HG03520 (cell line): Measurements from ENCODE around the gene CRB3.
"Not testable (repeated sequence)": the region's sequence is repeated elsewhere in the genome, so short reads cannot be mapped to it uniquely, and the experiment has no call there.

Source experiments
- ATAC-seq: cut with Tn5 transposase; IDR thresholded peaks from one replicate; pipeline ENCODE4 v1.9.1; 2021; ENCODE audit warnings: mild to moderate bottlenecking, moderate library complexity; ENCODE audit not compliant: unreplicated experiment

CRB3 gene

DNA sequence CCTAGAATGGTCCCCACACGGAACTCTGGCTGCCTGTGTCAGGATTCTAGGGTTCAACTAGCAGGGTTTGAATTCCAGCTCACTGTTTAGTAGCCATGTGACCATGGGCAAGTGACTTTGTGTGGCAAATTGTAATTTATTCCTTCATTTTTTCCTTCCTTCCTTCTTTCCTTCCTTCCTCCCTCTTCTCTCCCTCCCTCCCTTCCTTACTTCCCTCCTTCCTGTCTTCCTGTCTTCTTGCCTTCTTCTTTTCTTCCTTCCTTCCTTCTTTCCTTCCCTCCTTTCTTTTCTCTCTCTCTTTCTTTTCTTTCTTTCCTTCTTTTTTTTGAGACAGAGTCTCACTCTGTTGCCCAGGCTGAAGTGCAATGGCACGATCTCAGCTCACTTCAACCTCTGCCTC, 26.1 kb downstream of the CRB3 start:
- ATAC-seq, result no peak

DNA sequence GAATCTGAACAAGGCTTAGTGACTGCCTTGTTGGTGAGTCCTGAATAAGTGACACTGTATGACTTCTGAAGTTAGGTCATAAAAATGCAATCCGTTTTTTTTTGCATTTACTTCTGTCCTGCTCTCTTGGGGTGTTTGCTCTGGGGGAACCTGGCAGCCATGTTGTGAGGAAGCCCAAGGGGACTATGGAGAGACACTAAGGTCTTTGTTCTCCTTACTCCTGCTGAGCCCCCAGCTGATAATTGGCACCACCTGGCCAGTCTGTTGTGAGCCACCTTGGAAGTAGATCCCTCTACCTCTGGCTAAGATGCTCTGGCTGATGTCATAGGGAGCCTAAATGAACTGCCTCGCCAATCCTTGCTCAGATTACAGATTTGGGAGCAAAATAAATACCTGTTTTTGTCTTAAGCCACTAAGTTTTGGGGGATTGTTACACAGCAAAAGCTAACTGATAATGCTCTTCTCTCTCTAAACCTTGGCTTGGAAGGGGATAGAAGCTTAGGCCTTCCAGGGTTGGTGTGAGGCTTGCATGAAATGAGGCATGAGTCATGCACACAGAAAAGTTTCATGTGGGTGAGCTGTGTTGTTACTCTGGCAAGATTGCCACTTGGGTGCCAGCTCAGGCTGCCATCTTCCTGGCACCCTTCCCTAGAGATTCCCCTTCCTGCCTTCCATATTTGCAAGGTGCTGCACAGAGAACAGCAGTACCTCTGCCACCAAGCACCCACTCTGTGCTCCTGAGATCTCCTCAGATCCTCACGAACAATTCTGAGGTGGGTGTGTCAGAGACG, 27.9 kb downstream of the CRB3 start:
- no peak for ATAC-seq

DNA sequence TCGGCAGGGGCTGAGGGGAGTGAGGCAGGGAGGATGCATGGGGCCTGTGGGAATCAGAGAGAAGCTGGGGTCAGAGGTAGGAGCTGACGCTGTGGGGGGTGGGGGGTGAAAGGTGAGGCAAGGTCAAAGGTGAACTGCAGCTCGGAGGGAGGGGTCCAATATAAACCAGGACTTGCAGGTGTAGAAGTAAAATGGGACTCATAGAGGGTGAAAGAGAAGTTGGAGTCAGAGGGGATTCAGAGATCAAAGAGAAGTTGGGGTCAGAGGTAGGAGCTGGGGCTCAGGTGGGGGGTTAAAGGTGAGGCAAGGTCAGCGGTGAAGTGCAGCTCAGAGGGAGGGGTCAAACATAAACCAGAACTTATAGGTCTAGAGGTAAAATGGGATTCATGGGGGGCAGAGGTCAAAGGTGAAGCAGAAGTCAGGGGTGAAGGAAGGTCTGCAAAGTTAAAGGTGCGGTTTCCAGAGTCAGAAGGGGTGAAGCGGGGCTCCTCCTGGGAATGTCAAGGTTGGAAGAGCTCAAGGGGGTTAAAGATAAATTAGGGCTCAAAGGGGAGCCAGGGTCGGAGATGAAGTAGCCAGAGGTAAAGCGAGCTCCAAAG, 30.5 kb downstream of the CRB3 start:
- ATAC-seq, result no peak

DNA sequence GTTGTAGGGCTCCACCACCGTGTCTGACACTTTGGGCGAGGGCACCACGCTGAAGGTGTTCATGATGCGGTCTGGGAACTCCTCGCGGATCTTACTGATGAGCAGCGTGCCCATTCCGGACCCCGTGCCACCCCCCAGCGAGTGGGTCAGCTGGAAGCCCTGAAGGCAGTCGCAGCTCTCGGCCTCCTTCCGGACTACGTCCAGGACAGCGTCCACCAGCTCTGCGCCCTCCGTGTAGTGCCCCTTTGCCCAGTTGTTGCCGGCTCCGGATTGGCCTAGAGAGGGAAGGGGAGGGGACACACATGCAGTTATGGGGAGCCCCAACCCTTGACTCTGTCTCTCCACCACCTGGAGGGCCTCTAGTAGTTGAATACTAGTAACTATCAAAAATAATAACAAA, 31.9 kb downstream of the CRB3 start:
- ATAC-seq, result no peak

DNA sequence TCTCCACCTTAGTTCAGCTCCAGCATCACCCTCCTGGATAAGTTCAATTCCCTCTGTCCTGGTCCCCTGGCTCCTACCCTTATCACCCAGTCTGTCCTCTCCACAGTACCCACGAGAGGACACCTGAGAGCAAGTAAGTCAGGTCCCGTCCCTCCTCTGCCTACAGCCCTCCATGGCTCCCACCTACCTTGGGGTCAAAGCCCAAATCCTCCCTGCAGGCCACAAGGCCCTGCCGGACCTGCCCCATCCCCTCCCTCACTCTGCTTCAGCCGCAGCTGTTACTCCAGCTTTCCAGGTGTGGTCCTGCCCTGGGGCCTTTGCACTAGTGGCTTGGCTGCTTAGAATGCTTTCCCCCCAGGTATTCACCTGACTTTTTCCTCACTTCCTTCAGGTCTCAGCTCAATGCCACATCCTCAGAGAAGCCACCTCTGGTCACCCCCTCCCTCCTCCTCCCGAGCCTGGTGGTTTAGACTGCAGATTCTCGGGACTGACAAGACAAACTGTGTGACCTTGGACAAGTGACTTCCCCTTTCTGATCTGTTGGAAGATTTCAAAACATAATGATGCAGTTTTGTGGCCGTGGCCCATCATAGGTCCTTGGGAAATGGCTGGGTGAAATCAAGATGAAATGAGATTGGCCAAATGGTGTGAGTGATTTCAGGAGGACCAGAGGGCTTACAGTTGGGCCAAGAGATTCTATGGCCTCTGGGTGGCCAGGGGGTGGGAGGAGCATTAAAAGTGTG, 34.4 kb downstream of the CRB3 start:
- no peak for ATAC-seq

DNA sequence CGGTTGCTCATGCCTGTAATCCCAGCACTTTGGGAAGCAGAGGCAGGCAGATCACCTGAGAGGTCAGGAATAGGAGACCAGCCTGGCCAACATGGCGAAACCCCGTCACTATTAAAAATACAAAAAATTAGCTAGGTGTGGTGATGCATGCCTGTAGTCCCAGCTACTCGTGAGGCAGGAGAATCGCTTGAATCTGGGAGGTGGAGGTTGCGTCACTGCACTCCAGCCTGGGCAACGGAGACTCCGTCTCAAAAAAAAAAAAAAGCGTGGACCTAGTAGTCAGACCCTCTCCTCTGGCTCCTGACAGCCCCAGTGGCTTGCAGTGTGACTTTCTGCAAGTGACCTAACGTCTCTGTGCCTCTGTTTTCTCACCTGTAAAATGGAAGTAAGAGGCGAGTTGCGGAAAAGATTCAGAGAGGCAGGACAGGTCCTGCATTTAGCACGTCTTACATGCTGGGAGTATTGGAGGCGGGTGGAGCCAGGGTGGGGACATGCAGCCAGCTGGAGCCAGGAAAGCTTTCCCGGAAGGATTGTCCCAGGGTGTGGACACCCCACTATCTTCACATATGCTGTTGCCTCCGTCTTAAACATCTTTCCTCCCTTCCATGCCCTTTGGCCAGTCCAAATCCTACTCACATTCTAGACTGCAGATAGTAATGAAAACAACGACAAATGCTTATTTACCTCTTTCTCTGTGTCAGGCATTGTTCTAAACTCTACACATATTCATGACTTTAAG, 35.1 kb downstream of the CRB3 start:
- ATAC-seq, result no peak

DNA sequence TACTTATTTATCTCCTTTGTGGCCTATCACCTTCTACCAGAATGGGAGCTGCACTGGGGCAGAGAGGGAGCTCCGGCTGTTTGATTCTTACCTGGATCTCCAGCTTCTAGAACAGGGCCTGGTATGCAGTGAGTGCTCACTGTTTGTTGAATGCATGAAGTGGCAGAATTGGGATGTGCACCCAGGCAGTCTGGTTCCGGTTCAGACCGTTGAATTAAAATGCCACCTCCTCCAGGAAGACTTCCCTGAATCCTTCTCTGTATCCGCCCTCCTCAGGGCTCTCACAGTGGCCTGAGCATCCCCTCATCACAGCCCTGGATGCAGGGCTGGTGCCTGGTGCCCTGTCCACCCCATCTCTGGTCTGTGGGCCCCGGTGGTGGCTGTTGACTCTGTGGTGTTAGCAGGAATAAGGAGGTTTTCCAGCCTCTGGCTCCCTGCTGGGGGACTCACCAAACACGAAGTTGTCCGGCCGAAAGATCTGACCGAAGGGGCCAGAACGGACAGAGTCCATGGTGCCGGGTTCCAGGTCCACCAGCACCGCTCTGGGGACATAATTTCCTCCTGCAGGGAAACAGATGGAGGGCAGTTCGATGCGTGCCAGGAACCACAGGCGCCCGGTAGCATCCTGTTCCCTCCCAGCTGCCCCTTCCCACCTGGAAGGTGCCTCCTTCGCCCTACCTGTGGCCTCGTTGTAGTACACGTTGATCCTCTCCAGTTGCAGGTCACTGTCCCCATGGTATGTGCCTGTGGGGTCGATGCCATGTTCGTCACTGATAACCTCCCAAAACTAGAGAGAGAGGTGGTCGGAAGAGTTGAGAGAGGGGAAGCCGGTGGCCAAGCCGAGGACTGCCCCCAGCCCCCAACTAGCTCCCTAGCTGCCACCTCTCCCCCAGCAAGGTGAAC, 37.0 kb downstream of the CRB3 start:
- ATAC-seq, result no peak

DNA sequence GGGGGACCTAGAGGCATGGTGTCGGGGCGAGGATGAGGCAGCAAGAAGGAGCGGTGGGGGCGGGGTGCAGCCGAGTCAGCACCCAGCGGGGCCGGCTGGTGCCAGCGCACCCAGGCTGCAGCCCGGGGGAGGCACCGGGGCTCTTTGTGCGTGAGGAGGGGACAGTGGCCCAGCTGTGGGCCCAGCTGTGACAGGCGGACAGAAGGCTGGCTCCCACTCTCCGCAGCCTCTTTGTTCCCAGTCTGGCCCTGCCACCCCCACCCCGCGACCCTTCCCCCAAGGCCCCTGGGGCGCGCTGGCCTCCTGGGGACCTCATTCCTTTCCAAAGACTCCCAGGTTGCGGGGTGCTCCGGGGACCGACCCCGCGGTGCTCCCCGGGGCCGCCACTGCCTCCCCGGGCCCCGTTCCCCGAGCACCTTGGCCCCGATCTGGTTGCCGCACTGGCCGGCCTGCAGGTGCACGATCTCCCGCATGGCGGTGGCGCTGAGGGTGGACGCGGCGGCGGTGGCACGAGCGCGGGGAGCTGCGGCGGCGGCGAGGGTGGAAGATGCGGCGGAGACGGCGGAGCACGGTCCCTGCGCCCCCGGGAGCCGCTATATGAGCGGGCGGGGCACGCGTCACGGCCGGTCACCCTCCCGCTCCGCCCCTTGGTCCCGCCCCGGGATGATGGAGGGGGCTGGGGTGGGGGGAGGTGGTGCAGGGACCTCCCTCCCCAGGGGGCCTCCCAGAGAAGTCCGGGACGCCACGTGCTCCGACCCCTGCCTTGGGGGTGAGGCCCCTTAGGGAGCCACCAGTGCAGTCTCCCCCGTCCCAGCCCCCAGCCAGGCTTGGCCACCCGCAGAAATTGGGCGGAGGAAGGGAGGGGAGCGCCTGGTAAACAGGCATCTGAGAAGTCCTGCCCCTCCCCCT, 37.9 kb downstream of the CRB3 start, which contains the start of gene TUBB4A:
TUBB4A (minus strand) TSS at position 570 of the 909 bp plus-strand sequence; CDS start at position 473, 97 bp downstream.
- ATAC-seq, result no peak

DNA sequence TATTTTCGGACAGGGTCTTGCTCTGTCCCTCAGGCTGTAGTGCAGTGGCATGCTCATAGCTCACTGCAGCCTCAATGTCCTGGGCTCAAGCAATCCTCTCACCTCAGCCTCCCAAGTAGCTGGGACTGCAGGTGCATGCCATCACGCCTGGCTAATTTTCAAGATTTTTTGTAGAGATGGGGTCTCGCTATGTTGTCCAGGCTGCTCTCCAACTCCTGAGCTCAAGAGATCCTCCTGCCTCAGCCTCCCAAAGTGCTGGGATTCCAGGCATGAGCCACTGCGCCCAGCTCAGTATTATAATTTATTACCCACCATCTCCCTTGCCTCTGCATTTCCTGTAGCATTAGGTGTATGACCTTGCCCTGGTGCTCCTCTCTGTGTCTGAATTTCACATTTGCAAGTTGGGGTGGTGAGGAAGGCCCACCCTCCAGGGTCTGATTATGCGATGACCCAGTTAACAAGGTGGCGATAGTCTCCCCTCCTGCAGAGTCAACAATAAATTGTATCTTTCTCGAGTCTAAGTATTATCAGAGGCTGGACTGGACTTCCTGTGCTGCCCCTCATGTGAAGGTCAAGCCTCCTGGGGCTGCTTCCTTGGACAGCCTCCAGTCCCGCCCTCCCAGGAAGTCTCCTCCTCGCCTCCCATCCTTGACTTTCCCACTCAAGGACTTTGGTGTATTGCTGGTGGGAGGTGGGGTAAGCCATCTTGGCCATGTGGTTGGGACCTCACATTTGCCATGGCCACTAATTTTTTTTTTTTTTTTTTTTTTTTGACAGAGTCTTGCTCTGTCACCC, 39.5 kb downstream of the CRB3 start:
- no peak for ATAC-seq

DNA sequence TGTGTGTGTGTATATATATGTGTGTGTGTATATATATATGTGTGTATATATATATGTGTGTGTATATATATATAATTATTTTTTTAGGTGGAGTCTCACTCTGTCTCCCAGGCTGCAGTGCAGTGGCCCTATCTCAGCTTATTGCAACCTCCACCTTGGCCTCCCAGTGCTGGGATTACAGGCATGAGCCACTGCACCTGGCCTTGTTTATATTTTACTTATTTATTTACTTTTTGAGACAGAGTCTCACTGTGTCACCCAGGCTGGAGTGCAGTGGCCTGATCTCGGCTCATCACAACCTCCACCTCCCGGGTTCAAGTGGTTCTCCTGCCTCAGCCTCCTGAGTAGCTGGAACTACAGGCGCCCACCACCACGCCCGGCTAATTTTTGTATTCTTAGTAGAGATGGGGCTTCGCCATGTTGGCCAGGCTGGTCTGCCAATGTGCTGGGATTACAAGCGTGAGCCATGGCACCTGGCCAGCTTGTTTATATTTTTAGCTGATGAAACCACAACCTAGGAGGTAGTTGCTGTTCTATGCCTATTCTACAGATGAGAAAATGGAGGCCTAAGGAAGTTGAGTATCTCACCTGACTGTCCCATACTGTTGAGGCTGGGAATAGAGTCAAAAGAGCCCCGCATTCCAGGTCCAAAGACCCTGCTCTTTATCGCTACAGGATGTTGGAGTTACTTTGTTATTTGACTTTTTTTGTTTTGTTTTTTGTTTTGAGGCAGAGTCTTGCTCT, 44.1 kb downstream of the CRB3 start:
- ATAC-seq, result not testable (repeated sequence)

DNA sequence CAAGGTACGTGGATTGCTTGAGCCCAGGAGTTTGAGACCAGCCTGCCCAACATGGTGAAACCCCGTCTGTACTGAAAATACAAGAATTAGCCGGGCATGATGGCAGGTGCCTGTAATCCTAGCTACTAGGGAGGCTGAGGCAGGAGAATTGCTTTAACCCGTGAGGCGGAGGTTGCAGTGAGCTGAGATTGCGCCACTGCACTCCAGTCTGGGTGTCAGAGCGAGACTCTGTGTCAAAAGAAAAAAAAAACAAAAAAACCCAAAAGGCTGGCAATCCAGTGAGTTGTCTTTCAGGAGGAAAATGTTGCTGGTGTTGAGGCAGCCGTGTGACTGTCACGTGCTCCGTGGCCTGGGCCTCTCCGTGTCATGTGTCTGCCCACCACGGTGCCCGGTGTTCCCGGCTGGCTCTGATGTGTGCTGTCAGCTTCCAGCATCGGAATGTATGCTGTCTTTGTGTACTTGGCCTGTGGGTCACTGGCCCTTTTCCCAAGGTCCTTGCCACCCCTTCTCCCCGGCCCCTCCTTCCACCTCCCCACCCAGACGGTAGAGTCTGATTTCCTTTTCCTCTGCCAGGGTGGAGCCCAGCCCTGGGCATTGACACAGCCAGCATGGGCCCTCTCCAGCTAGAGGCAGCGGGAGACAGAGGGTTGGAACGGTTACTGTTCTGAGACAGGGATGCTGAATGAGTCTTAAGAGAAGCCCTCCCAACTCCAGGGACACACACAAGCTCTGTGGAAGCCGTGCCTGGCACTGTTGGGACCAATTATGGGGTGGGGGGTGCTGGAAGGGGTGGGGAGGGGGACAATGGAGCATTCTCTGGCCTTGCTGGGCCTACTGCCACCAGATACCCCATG, 45.3 kb downstream of the CRB3 start:
- ATAC-seq, result no peak

DNA sequence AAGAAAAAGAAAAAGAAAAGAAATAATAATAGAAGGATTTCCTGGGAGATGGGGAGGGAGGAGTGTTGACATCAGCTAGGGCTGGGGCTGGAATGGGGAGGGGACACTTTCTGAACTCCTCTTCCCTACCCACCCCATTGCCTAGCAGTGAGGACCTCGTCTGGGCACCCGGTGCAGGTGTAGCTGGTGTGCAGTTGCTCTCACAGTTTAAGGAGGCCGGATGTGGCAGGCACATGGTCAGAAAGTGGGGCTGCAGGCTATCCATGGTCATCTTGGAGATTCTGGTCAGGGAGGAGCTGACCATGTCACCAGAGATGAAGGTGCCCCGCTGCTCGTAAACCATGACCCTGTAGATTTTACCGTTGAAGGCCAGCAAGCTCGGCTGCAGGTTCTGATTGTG, 46.5 kb downstream of the CRB3 start:
- no peak for ATAC-seq

DNA sequence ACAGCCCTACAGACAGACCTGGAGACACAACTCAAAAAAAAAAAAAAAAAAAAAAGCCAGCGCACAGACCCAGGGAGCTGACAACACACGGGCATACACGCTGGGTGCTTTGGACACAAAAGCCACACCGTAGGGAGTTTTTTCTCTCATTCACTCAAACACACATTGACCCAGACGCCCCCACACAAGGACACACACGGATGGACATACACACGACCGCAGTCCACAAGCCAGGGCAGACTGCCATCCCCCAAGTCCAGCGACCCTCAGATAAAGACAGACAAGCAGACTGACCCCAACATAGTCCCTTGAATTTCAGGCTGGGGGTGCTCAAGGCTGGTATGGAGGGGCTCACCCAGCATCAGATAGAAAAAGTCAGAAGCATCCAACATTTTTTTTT, 50.0 kb downstream of the CRB3 start:
- ATAC-seq, result no peak

DNA sequence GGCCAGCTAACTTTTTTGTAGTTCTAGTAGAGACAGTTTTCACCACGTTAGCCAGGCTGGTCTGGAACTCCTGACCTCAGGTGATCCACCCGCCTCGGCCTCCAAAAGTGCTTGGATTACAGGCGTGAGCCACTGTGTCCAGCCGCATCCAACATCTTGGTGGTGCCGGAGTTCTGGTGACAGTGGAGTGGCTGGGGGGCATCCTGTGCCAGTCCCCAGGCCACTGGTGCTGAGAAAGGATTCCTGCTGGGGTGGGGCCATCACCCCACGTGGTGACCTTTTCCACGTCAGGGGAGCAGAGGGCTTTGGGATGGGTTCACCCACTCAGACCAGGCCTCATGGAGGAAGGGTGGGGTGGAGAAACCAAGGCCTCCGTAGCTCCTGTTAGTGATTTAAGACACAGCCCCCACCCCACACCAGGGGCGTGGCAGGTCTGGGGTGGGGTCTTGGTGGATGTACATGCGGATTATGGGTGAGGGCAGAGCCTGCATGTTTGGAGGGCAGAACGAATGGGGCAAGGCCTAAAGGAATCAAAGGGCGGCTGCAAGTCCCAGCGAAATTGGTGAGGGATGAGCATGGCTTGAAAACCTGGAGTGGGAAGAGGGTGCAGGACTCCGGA, 51.0 kb downstream of the CRB3 start:
- ATAC-seq, result no peak

DNA sequence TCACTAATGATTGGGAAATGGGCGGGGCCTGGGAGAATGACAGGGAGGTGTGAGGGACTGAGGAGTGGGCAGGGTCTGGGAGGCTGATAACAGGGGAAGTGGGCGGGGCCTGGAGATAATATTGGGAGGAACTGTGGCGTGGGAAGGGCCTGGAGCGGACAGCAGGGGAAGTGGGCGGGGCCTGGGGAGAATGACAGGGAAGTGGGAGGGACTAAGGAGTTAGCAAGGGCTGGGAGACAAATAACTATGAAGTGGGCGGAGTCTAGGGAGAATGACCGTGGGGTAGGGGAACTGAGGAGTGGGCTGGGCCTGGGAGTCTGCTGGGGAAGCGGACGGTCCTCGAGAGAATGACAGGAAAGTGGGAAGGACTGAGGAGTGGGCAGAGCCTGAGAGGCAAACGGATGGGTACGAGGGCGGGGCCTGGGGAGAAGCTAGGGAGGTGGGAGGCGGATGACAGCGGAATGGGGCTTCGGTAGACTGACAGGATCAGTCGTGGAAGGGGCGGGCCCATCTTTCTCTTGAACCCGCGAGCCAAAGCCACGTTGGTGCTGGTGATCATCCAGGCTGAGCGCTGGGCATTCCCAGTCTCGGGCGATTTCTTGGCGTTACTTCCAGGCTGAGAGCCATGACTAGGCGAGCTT, 52.1 kb downstream of the CRB3 start:
- ATAC-seq, result peak; percentile 32
